GM21528 (cell line): ENCODE data around the gene UBASH3A.

ENCODE experiments used
- ATAC-seq: cut with Tn5 transposase; IDR thresholded peaks from one replicate; pipeline ENCODE4 v1.9.1; 2021; ENCODE audit warnings: mild to moderate bottlenecking, moderate library complexity; ENCODE audit not compliant: unreplicated experiment, low FRiP score

UBASH3A gene

GRCh38 chr21:42374457-42374856 lies 29.2 kb upstream of the UBASH3A start:
- ATAC-seq = no peak

- ATAC-seq = no peak
These were observed 28.7 kb upstream of the UBASH3A start for GRCh38 chr21:42374864-42375499.

GRCh38 chr21:42375506-42375905 lies 28.2 kb upstream of the UBASH3A start:
- ATAC-seq = no peak

- ATAC-seq = no peak
These were observed 27.8 kb upstream of the UBASH3A start for GRCh38 chr21:42375966-42376337.

GRCh38 chr21:42376338-42376982 lies 27.2 kb upstream of the UBASH3A start:
- ATAC-seq = no peak

- ATAC-seq = no peak
These were observed 26.3 kb upstream of the UBASH3A start for GRCh38 chr21:42377211-42377950.

GRCh38 chr21:42377951-42378340 lies 25.8 kb upstream of the UBASH3A start:
- ATAC-seq = no peak

GRCh38 chr21:42378418-42378817 lies 25.3 kb upstream of the UBASH3A start:
- ATAC-seq = no peak

GRCh38 chr21:42379426-42380215 lies 24.1 kb upstream of the UBASH3A start:
- no peak for ATAC-seq

- no peak for ATAC-seq
These were observed 22.2 kb upstream of the UBASH3A start for GRCh38 chr21:42381347-42381984.

GRCh38 chr21:42382915-42383314 lies 20.8 kb upstream of the UBASH3A start:
- ATAC-seq = no peak

- no peak for ATAC-seq
These were observed 20.4 kb upstream of the UBASH3A start for GRCh38 chr21:42383331-42383730.

- no peak for ATAC-seq
These were observed 19.4 kb upstream of the UBASH3A start for GRCh38 chr21:42384156-42384945.

- no peak for ATAC-seq
These were observed 18.7 kb upstream of the UBASH3A start for GRCh38 chr21:42384989-42385388.

GRCh38 chr21:42385619-42386018 lies 18.1 kb upstream of the UBASH3A start:
- no peak for ATAC-seq

GRCh38 chr21:42386034-42386591 lies 17.6 kb upstream of the UBASH3A start:
- no peak for ATAC-seq

GRCh38 chr21:42387164-42387563 lies 16.5 kb upstream of the UBASH3A start:
- ATAC-seq = no peak

GRCh38 chr21:42387843-42388340 lies 15.8 kb upstream of the UBASH3A start:
- ATAC-seq = no peak

- ATAC-seq = no peak
These were observed 14.8 kb upstream of the UBASH3A start for GRCh38 chr21:42388740-42389448.
